Activated T-cell treated with anti-CD3 and anti-CD28 coated beads, Interleukin-2, amount 50 U/mL, for 72 hours (primary cell): ENCODE measurements around the gene CD53. TPM values are rescaled to one million over a fixed set of nuclear protein-coding genes. Genes with fewer than 3 reads are reported as not detected.

Source experiments
- ATAC-seq, 2 donors: fragments of 150-1000 bp; cut with Tn5 transposase; replicated peaks in 1 of 2; 2 replicates each; pipeline ENCODE4 v1.10.0; 2021; ENCODE audit warnings: moderate library complexity in 2 of 2, mild to moderate bottlenecking in 1 of 2
- DNase-seq, 2 donors: peaks; one replicate each; pipeline ENCODE4 v3.0.0; 2021 to 2022; ENCODE audit warnings: mixed read lengths in 1 of 2
- H3K27ac Mint-ChIP-seq: one replicate; pipeline ENCODE4 v1.8.0; 2022; ENCODE audit warnings: mild to moderate bottlenecking, moderate library complexity, mixed read lengths
- H3K27me3 Mint-ChIP-seq: one replicate; pipeline ENCODE4 v1.8.0; 2022; ENCODE audit warnings: low read depth, mixed read lengths
- H3K36me3 Mint-ChIP-seq, 2 donors: one replicate each; pipeline ENCODE4 v1.8.0; 2022; ENCODE audit warnings: mixed read lengths in 2 of 2, mild to moderate bottlenecking in 1 of 2; ENCODE audit not compliant: insufficient read depth in 2 of 2
- H3K4me1 Mint-ChIP-seq: one replicate; pipeline ENCODE4 v1.8.0; 2022; ENCODE audit warnings: low read depth, mixed read lengths
- H3K4me3 Mint-ChIP-seq, 2 donors: one replicate each; pipeline ENCODE4 v1.8.0; 2022; ENCODE audit warnings: mild to moderate bottlenecking in 2 of 2, mixed read lengths in 2 of 2, moderate library complexity in 2 of 2
- H3K9me3 Mint-ChIP-seq, 2 donors: one replicate each; pipeline ENCODE4 v1.8.0; 2022; ENCODE audit warnings: mixed read lengths in 2 of 2
- total RNA-seq, 2 donors: library from RNA; stranded (reverse); gene quantifications; one replicate each; pipeline ENCODE4 v1.2.3, GENCODE V29; 2022

CD53 gene
- total RNA-seq, 2 donors from 2014 or later: 170 to 249 TPM

- Mint-ChIP-seq H3K4me3 (no peak overlapping the region), H3K4me1 (no peaks in the 10 kb centered on the region), H3K9me3 (peaks cover 15 to 16% of the 10 kb centered on the region in 2 donors), H3K27ac (peak overlapping the region; percentile 54), H3K27me3 (no peaks in the 10 kb centered on the region), H3K36me3 (peaks cover 13 to 22% of the 10 kb centered on the region in 2 donors)
- ATAC-seq (no peak), DNase-seq (no peak)
Observed at GRCh38 chr1:110936567-110936966, 63.6 kb downstream of the CD53 start.

GRCh38 chr1:110944806-110945205 lies 71.9 kb downstream of the CD53 start:
- no peak overlapping the region for H3K4me3 Mint-ChIP-seq
- H3K9me3 Mint-ChIP-seq: peaks cover 0 to 2% of the 10 kb centered on the region in 2 donors
- no peak overlapping the region for H3K27ac Mint-ChIP-seq
- DNase-seq (no peak), ATAC-seq (no peak)
- H3K36me3 Mint-ChIP-seq: peaks cover 10 to 21% of the 10 kb centered on the region in 2 donors
- no peaks in the 10 kb centered on the region for H3K27me3 Mint-ChIP-seq
- H3K4me1 Mint-ChIP-seq: no peaks in the 10 kb centered on the region

- ATAC-seq: peak in 1 of 2 donors; percentile 35
- Mint-ChIP-seq H3K4me1 (no peaks in the 10 kb centered on the region), H3K36me3 (peaks cover 15 to 29% of the 10 kb centered on the region in 2 donors)
Observed at GRCh38 chr1:110945626-110946025, 72.7 kb downstream of the CD53 start.

GRCh38 chr1:110948038-110948810 lies 75.3 kb downstream of the CD53 start:
- H3K4me3 Mint-ChIP-seq: no peak overlapping the region
- peaks cover 9% of the 10 kb centered on the region for H3K4me1 Mint-ChIP-seq
- no peak for DNase-seq
- peaks cover 0 to 6% of the 10 kb centered on the region in 2 donors for H3K9me3 Mint-ChIP-seq
- no peaks in the 10 kb centered on the region for H3K27me3 Mint-ChIP-seq
- peaks cover 30 to 49% of the 10 kb centered on the region in 2 donors for H3K36me3 Mint-ChIP-seq
- H3K27ac Mint-ChIP-seq: no peak overlapping the region
- ATAC-seq: no peak

More at GRCh38 chr1:110945626-110946025, 72.7 kb downstream of the CD53 start:
- H3K9me3 Mint-ChIP-seq: peaks cover 0 to 2% of the 10 kb centered on the region in 2 donors
- no peak overlapping the region for H3K4me3 Mint-ChIP-seq
- H3K27ac Mint-ChIP-seq: no peak overlapping the region
- DNase-seq: no peak
- H3K27me3 Mint-ChIP-seq: no peaks in the 10 kb centered on the region

Other genes starting within 250 kb of the CD53 start
- 10 to 100 TPM; 23.5 to 48.3 TPM for gene KCNA3, start 198.2 kb upstream of the CD53 start, total RNA-seq
- 10 to 100 TPM; 28.5 to 30.0 TPM for gene LRIF1, start 90.8 kb downstream of the CD53 start, total RNA-seq